Measurements from ENCODE around the gene RNF168. TPM values are rescaled to one million over a fixed set of nuclear protein-coding genes. Genes with fewer than 3 reads are reported as not detected.

Gene RNF168
- total and polyA plus RNA-seq, 2 of the 4 experiments (the other 2 are of a cell fraction) = 2.5 to 15.2 TPM

DNA sequence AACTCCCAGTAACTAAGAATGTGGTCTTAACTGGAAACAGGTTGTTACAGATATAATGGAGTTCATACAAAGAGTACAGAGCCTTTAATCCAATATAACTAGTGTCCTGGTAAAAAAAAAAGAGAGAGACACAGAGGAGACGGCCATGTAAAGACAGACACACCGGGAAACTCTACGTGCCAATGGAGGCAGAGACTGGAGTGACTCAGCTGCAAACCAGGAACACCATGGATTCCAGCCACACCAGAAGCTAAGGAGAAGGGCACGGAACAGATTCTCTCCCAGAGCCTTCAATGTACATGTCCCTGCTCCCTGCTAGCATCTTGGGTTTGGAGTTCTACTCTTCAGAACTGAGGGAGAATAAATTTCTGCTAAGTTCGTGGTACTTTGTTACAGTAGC, 4.5 kb downstream of the RNF168 start:
- Histone ChIP-seq H3K27ac (ENCODE audit: insufficient read depth, low read length) (no peak overlapping the region), H3K4me3 (ENCODE audit: insufficient read depth, low read depth, low read length) (no peak overlapping the region)
- dilution Hi-C loops (cut with HindIII; ENCODE audit: low sequenced_read_pairs, unreplicated experiment) = no loop called here

More for the DNA sequence above, 4.5 kb downstream of the RNF168 start:
- Histone ChIP-seq H2AFZ (replicated peaks; ENCODE audit: low read length, poor library complexity) (no peak overlapping the region), H3K14ac (replicated peaks; ENCODE audit: low read depth, low read length) (no peak overlapping the region), H2AK5ac (ENCODE audit: low read depth, low read length) (0 out of 2 replicates have a peak overlapping the region, but pooled peaks have one; percentile 13), H2BK5ac (ENCODE audit: low read depth, low read length, poor library complexity, severe bottlenecking) (peak overlapping the region; percentile 63), H4K5ac (ENCODE audit: low read depth, low read length) (no peak overlapping the region), H2BK15ac (ENCODE audit: low read depth, low read length) (no peak overlapping the region), H3K4ac (ENCODE audit: low read depth, low read length) (no peak overlapping the region), H3K79me1 (ENCODE audit: low read depth in 1 of 2, low read length in 2 of 2) (peaks cover 6 to 59% of the 10 kb centered on the region in 2 experiments), H3K18ac (ENCODE audit: low read depth, low read length) (no peak overlapping the region), H2BK120ac (ENCODE audit: low read depth, low read length) (no peak overlapping the region), H3K4me1 (ENCODE audit: control insufficient read depth, insufficient read depth, low read length) (peaks cover 2% of the 10 kb centered on the region; the same call in 1 of the 2 replicates), H3K36me3 (ENCODE audit: control insufficient read depth, insufficient read depth, low read length) (peaks cover 3% of the 10 kb centered on the region; the same call in 1 of the 2 replicates), H2BK20ac (ENCODE audit: low read depth, low read length) (no peak overlapping the region), H2AK9ac (replicated peaks; ENCODE audit: low read depth, low read length, poor library complexity) (no peak overlapping the region), H3K23ac (ENCODE audit: low read depth, low read length) (no peak overlapping the region), H3K56ac (ENCODE audit: extremely low read depth, insufficient read depth, low read length) (no peak overlapping the region), H4K91ac (ENCODE audit: insufficient read depth, low read depth, low read length) (no peak overlapping the region), H4K20me1 (ENCODE audit: insufficient read depth, low read length) (peaks cover 51% of the 10 kb centered on the region), H3K9ac (ENCODE audit: low read depth, low read length) (no peak overlapping the region), H3K4me2 (ENCODE audit: low read depth, low read length) (no peak overlapping the region), H4K8ac (ENCODE audit: low read depth in 2 of 2, low read length in 2 of 2) (peak overlapping the region in 1 of 2 experiments; percentile 33; a peak in 1 of 4 replicates), H3K27me3 (ENCODE audit: control insufficient read depth, insufficient read depth, low read length) (no peaks in the 10 kb centered on the region), H3K9me3 (ENCODE audit: control insufficient read depth, insufficient read depth, low read length) (no peaks in the 10 kb centered on the region), H3K9me1 (ENCODE audit: insufficient read depth, low read length) (peaks cover 8% of the 10 kb centered on the region)
- ATAC-seq (ENCODE audit: low read depth) (no peak), DNase-seq (peak; percentile 32)
- no CpG with 5 or more reads among the region's 5 CpGs for WGBS, 2 experiments (ENCODE audit: extremely low coverage in 2 of 2, insufficient read length in 1 of 2)
- POLR2A ChIA-PET (ENCODE audit: unreplicated experiment) = no interaction called here
- no TSS peak for BruUV-seq (replicated peaks)
- CTCF ChIA-PET = no interaction called here
- TF ChIP-seq MXI1 (IDR thresholded peaks at IDR 0.05; ENCODE audit: borderline replicate concordance, low read depth, low read length) (no peak), SMC3 (IDR thresholded peaks at IDR 0.05; ENCODE audit: low read depth, low read length) (no peak), FOS (IDR thresholded peaks at IDR 0.05; ENCODE audit: low read depth, low read length) (no peak), CEBPB (IDR thresholded peaks at IDR 0.05; ENCODE audit: low read depth, low read length) (no peak), RAD21 (IDR thresholded peaks at IDR 0.05; ENCODE audit: low read length) (no peak), RFX5 (IDR thresholded peaks at IDR 0.05; ENCODE audit: low read depth, low read length) (no peak), CHD1 (IDR thresholded peaks at IDR 0.05; ENCODE audit: low read depth, low read length) (no peak), MAZ (IDR thresholded peaks at IDR 0.05; ENCODE audit: borderline replicate concordance, low read depth, low read length) (no peak), MAFK (IDR thresholded peaks at IDR 0.05; ENCODE audit: low read depth, low read length) (no peak), RCOR1 (IDR thresholded peaks at IDR 0.05; ENCODE audit: insufficient replicate concordance, low read length) (no peak), BHLHE40 (IDR thresholded peaks at IDR 0.05; ENCODE audit: low read depth, low read length) (no peak), POLR2A (IDR thresholded peaks at IDR 0.05; ENCODE audit: low read depth, low read length) (no peak), NFE2L2 (IDR thresholded peaks at IDR 0.05; ENCODE audit: low read depth, low read length) (no peak)
- TF ChIP-seq, protein P1, sequence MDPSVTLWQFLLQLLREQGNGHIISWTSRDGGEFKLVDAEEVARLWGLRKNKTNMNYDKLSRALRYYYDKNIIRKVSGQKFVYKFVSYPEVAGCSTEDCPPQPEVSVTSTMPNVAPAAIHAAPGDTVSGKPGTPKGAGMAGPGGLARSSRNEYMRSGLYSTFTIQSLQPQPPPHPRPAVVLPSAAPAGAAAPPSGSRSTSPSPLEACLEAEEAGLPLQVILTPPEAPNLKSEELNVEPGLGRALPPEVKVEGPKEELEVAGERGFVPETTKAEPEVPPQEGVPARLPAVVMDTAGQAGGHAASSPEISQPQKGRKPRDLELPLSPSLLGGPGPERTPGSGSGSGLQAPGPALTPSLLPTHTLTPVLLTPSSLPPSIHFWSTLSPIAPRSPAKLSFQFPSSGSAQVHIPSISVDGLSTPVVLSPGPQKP (IDR thresholded peaks at IDR 0.05; ENCODE audit: borderline replicate concordance, low read depth, low read length) = no peak
- TF ChIP-seq, protein P2, sequence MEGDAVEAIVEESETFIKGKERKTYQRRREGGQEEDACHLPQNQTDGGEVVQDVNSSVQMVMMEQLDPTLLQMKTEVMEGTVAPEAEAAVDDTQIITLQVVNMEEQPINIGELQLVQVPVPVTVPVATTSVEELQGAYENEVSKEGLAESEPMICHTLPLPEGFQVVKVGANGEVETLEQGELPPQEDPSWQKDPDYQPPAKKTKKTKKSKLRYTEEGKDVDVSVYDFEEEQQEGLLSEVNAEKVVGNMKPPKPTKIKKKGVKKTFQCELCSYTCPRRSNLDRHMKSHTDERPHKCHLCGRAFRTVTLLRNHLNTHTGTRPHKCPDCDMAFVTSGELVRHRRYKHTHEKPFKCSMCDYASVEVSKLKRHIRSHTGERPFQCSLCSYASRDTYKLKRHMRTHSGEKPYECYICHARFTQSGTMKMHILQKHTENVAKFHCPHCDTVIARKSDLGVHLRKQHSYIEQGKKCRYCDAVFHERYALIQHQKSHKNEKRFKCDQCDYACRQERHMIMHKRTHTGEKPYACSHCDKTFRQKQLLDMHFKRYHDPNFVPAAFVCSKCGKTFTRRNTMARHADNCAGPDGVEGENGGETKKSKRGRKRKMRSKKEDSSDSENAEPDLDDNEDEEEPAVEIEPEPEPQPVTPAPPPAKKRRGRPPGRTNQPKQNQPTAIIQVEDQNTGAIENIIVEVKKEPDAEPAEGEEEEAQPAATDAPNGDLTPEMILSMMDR (conservative IDR thresholded peaks at IDR 0.05; ENCODE audit: low read depth, low read length) = no peak
- TF ChIP-seq, protein P3, sequence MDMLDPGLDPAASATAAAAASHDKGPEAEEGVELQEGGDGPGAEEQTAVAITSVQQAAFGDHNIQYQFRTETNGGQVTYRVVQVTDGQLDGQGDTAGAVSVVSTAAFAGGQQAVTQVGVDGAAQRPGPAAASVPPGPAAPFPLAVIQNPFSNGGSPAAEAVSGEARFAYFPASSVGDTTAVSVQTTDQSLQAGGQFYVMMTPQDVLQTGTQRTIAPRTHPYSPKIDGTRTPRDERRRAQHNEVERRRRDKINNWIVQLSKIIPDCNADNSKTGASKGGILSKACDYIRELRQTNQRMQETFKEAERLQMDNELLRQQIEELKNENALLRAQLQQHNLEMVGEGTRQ (IDR thresholded peaks at IDR 0.05; ENCODE audit: low read depth, low read length) = no peak
- intact Hi-C loops (cut with micrococcal nuclease) (no loop called here), in situ Hi-C loops (cut with MboI; ENCODE audit: low sequenced_read_pairs) (no loop called here)

Measured in IMR-90 (cell line).